Measurements from ENCODE around the gene ZPBP2. TPM values are rescaled to one million over a fixed set of nuclear protein-coding genes. Genes with fewer than 3 reads are reported as not detected.
"Not testable (repeated sequence)": the region's sequence is repeated elsewhere in the genome, so short reads cannot be mapped to it uniquely, and the experiment has no call there.

Gene ZPBP2
- total RNA-seq, 1 experiment from 2014 or later, result not detected

DNA sequence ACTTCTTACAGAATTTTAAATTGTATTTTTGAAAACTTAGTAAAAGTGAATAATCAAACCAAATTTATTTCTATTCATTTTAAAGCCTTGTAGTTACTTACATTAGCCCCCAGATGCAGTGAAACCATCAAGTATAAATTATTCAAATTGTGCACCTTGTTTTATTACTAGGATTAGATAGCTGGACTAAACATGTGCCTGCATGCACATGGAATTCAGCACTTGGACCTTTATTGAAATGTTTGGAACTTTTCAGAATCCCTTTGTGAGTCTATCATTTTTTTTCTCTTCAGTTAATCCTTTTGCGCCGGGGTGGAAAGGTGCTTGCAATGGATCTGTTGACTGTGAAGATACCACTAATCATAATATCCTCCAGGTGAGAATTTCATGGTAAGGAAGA is 4.7 kb downstream of the ZPBP2 start:
- TF ChIP-seq CTCF (conservative IDR thresholded peaks at IDR 0.05), result no peak
- H2AFZ ChIP-seq (ENCODE audit: low read length), result no peak overlapping the region
- WGBS (ENCODE audit: extremely low coverage, insufficient read length, low lambda C conversion rate), result no CpG with 5 or more reads among the region's 2 CpGs

DNA sequence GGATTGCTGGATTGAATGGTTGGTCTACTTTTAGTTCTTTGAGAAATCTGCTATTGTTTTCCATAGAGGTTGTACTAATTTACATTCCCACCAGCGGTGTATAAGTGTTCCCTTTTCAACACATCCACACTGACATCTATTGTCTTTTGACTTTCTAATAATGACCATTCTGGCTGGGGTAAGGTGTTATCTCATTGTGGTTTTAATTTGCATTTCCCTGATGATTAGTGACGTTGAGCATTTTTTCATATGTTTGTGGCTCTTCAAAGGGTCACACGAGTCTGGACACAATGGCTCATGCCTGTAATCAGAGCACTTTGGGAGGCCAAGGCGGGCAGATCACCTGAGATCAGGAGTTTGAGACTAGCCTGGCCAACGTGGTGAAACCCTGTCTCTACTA is 18.1 kb downstream of the ZPBP2 start:
- not testable (repeated sequence) for H3K9me3 Mint-ChIP-seq
- no CpG with 5 or more reads among the region's 5 CpGs for WGBS (ENCODE audit: extremely low coverage, insufficient read length, low lambda C conversion rate)

More for the DNA sequence above, 4.7 kb downstream of the ZPBP2 start:
- H3K4me3 Mint-ChIP-seq, result no peak overlapping the region
- Histone ChIP-seq H3K4ac (ENCODE audit: low read depth, low read length) (no peak overlapping the region), H3K14ac (ENCODE audit: insufficient read depth, low read length) (no peak overlapping the region), H3K23me2 (ENCODE audit: insufficient read length, low read depth, low read length, poor library complexity, severe bottlenecking) (no peaks in the 10 kb centered on the region), H3K27me3 (ENCODE audit: insufficient read depth, low read length) (no peaks in the 10 kb centered on the region), H3K79me2 (ENCODE audit: insufficient read depth, low read length) (no peaks in the 10 kb centered on the region), H3K4me2 (ENCODE audit: insufficient read depth, insufficient read length, low read length) (no peak overlapping the region), H4K8ac (replicated peaks; ENCODE audit: insufficient read length, low read depth, low read length) (no peak overlapping the region), H3K9ac (ENCODE audit: extremely low read depth, insufficient read length, low read length) (no peak overlapping the region), H2BK20ac (ENCODE audit: low read depth, low read length, poor library complexity, severe bottlenecking) (no peak overlapping the region), H2BK15ac (ENCODE audit: low read depth, low read length) (no peak overlapping the region), H3K9me3 (ENCODE audit: control insufficient read depth, low read depth, low read length) (no peaks in the 10 kb centered on the region), H4K20me1 (ENCODE audit: control insufficient read depth, insufficient read depth, insufficient read length) (no peaks in the 10 kb centered on the region), H2BK120ac (ENCODE audit: low read depth, low read length, poor library complexity, severe bottlenecking) (no peak overlapping the region), H3K27ac (ENCODE audit: insufficient read length, low read depth, low read length) (no peak overlapping the region), H2BK5ac (ENCODE audit: insufficient read length, low read length) (no peak overlapping the region), H4K91ac (ENCODE audit: insufficient read length, low read depth, low read length) (no peak overlapping the region), H3T11ph (ENCODE audit: low read length) (no peak overlapping the region), H2BK12ac (ENCODE audit: insufficient read length, low read depth, low read length) (no peak overlapping the region), H4K5ac (ENCODE audit: insufficient read length, low read depth, low read length) (no peak overlapping the region), H3K18ac (ENCODE audit: insufficient read length, low read depth, low read length) (no peak overlapping the region), H3K79me1 (ENCODE audit: insufficient read depth, low read depth, low read length, poor library complexity, severe bottlenecking) (no peaks in the 10 kb centered on the region), H3K4me1 (ENCODE audit: insufficient read depth, low read length) (no peaks in the 10 kb centered on the region), H3K23ac (ENCODE audit: insufficient read length, low read depth, low read length) (no peak overlapping the region), H2AK5ac (ENCODE audit: insufficient read length, low read length) (no peak overlapping the region), H3K56ac (ENCODE audit: insufficient read length, low read depth, low read length) (no peak overlapping the region)
- peaks cover 0 to 3% of the 10 kb centered on the region in 2 experiments; a peak in 1 of 5 replicates for H3K9me3 Mint-ChIP-seq
- peaks cover 14% of the 10 kb centered on the region for H3K27me3 Mint-ChIP-seq (ENCODE audit: low read depth)
- H3K36me3 Mint-ChIP-seq (ENCODE audit: insufficient read depth in 1 of 3, low read depth in 3 of 3), result no peaks in the 10 kb centered on the region
- no peaks in the 10 kb centered on the region for H3K4me1 Mint-ChIP-seq
- DNase-seq, result no peak
- H3K27ac Mint-ChIP-seq, result no peak overlapping the region; a peak in 1 of 7 replicates

More for the DNA sequence above, 18.1 kb downstream of the ZPBP2 start:
- H3K14ac ChIP-seq (ENCODE audit: insufficient read depth, low read length); H3K4me3 Mint-ChIP-seq; H3K18ac ChIP-seq (ENCODE audit: insufficient read length, low read depth, low read length); H2BK5ac ChIP-seq (ENCODE audit: insufficient read length, low read length); DNase-seq; H3K36me3 Mint-ChIP-seq (ENCODE audit: insufficient read depth in 1 of 3, low read depth in 3 of 3); H3K79me2 ChIP-seq (ENCODE audit: insufficient read depth, low read length); H3K4me2 ChIP-seq (ENCODE audit: insufficient read depth, insufficient read length, low read length); H3K4me1 Mint-ChIP-seq; H4K20me1 ChIP-seq (ENCODE audit: control insufficient read depth, insufficient read depth, insufficient read length); H3K27me3 ChIP-seq (ENCODE audit: insufficient read depth, low read length); H2BK15ac ChIP-seq (ENCODE audit: low read depth, low read length); H4K8ac ChIP-seq (replicated peaks; ENCODE audit: insufficient read length, low read depth, low read length); H4K5ac ChIP-seq (ENCODE audit: insufficient read length, low read depth, low read length); H3K23ac ChIP-seq (ENCODE audit: insufficient read length, low read depth, low read length); H3K4ac ChIP-seq (ENCODE audit: low read depth, low read length); H4K91ac ChIP-seq (ENCODE audit: insufficient read length, low read depth, low read length); H3K4me1 ChIP-seq (ENCODE audit: insufficient read depth, low read length); H3K27ac ChIP-seq (ENCODE audit: insufficient read length, low read depth, low read length); H2BK20ac ChIP-seq (ENCODE audit: low read depth, low read length, poor library complexity, severe bottlenecking); H3K23me2 ChIP-seq (ENCODE audit: insufficient read length, low read depth, low read length, poor library complexity, severe bottlenecking); H2BK12ac ChIP-seq (ENCODE audit: insufficient read length, low read depth, low read length); H3K9ac ChIP-seq (ENCODE audit: extremely low read depth, insufficient read length, low read length); H3K79me1 ChIP-seq (ENCODE audit: insufficient read depth, low read depth, low read length, poor library complexity, severe bottlenecking); H3K56ac ChIP-seq (ENCODE audit: insufficient read length, low read depth, low read length); H2AK5ac ChIP-seq (ENCODE audit: insufficient read length, low read length); H2BK120ac ChIP-seq (ENCODE audit: low read depth, low read length, poor library complexity, severe bottlenecking); H2AFZ ChIP-seq (ENCODE audit: low read length); H3K9me3 ChIP-seq (ENCODE audit: control insufficient read depth, low read depth, low read length); H3T11ph ChIP-seq (ENCODE audit: low read length): not testable (repeated sequence)
- Mint-ChIP-seq H3K27me3 (ENCODE audit: low read depth) (peaks cover 16% of the 10 kb centered on the region), H3K27ac (peak overlapping the region in 1 of 3 experiments; percentile 8; a peak in 1 of 7 replicates)

All from H9 (cell line).